Stimulated activated CD4-positive, alpha-beta T cell treated with anti-CD3 and anti-CD28 coated beads, TNF-alpha, amount 100 ng/mL, for 4 hours (primary cell): ENCODE results near the gene INPP5B.
A peak's percentile ranks its signal among the peaks of the same experiment; 100 is the strongest.
"Not testable (repeated sequence)": the region's sequence is repeated elsewhere in the genome, so short reads cannot be mapped to it uniquely, and the experiment has no call there.

Source experiments
- DNase-seq, 3 experiments: peaks; one replicate each; pipeline ENCODE4 v3.0.0-alpha.2; 2020; ENCODE audit warnings: low read depth in 3 of 3

Gene INPP5B

GRCh38 chr1:37946703-37947360, at the start of gene INPP5B:
Gene INPP5B, minus strand, starts transcription at chr1:37947053. Its CDS starts 745 bp downstream, at chr1:37946308.
- peak; percentile 41 to 62 (median 44) for DNase-seq

- DNase-seq: no peak
These were observed 49.0 kb upstream of the INPP5B start for GRCh38 chr1:37995751-37996345.

GRCh38 chr1:37994886-37995566, 48.2 kb upstream of the INPP5B start:
- no peak for DNase-seq

- DNase-seq: no peak
These were observed 42.6 kb upstream of the INPP5B start for GRCh38 chr1:37989361-37989930.

GRCh38 chr1:37987679-37988078, 40.8 kb upstream of the INPP5B start:
- DNase-seq: no peak

- no peak for DNase-seq
These were observed 36.7 kb upstream of the INPP5B start for GRCh38 chr1:37983546-37983945.

GRCh38 chr1:37978541-37978940, 31.7 kb upstream of the INPP5B start:
- DNase-seq: no peak

- not testable (repeated sequence) for DNase-seq
These were observed 28.2 kb upstream of the INPP5B start for GRCh38 chr1:37975083-37975482.

- DNase-seq: no peak
These were observed 27.7 kb upstream of the INPP5B start for GRCh38 chr1:37974567-37974966.

GRCh38 chr1:37973684-37974083, 26.8 kb upstream of the INPP5B start:
- DNase-seq: not testable (repeated sequence)

- no peak for DNase-seq
These were observed 18.4 kb upstream of the INPP5B start for GRCh38 chr1:37965301-37965700.

- not testable (repeated sequence) for DNase-seq
These were observed 17.3 kb upstream of the INPP5B start for GRCh38 chr1:37964106-37964505.

GRCh38 chr1:37958690-37959089, 11.8 kb upstream of the INPP5B start:
- DNase-seq: no peak

GRCh38 chr1:37955685-37956084, 8.8 kb upstream of the INPP5B start:
- DNase-seq: no peak

GRCh38 chr1:37954316-37954971, 7.6 kb upstream of the INPP5B start:
- DNase-seq: no peak

GRCh38 chr1:37952738-37953137, 5.9 kb upstream of the INPP5B start:
- no peak for DNase-seq

GRCh38 chr1:37951783-37952624, 5.2 kb upstream of the INPP5B start:
- DNase-seq: no peak

GRCh38 chr1:37951041-37951782, 4.4 kb upstream of the INPP5B start:
- DNase-seq: no peak

GRCh38 chr1:37949524-37950152, 2.8 kb upstream of the INPP5B start:
- DNase-seq: no peak

- DNase-seq: no peak
These were observed 2.0 kb upstream of the INPP5B start for GRCh38 chr1:37948841-37949240.
